ENCODE data around the gene CLIC1.

The CLIC1 gene

DNA sequence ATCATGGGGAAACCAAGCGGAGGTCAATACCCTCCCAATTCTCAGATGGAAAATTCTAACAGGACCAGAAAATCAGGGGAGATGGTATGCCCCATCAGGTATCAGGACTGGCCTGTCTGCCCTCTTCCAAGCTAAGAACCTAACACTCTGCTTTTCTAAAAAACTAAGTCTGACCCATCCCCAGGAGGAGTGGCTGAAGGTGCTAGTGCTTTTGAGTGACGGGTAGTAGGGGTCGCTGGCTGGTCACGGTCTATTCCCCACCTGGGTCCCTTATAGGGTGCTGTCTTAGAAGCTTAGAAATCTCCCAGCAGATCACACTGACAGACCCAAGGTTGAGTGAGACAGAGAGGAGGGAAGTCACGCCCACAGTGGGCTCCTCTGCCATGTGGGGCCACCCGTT is 42.8 kb downstream of the CLIC1 start:
- Histone ChIP-seq H3K27me3 (ENCODE audit: insufficient read depth, low read length) (no peaks in the 10 kb centered on the region), H3K4me3 (ENCODE audit: low read depth, low read length) (no peak overlapping the region), H3K4me2 (ENCODE audit: low read length) (no peak overlapping the region), H2BK5ac (ENCODE audit: low read depth, low read length, poor library complexity) (no peak overlapping the region), H2AK5ac (ENCODE audit: low read length) (no peak overlapping the region), H3K18ac (ENCODE audit: low read length) (no peak overlapping the region), H3K27ac (ENCODE audit: low read depth, low read length) (no peak overlapping the region), H3K4me1 (ENCODE audit: control insufficient read depth in 1 of 2, insufficient read depth in 2 of 2, low read length in 2 of 2) (peaks cover 11 to 15% of the 10 kb centered on the region in 2 experiments), H3K36me3 (ENCODE audit: control insufficient read depth in 1 of 2, insufficient read depth in 2 of 2, low read length in 2 of 2) (peaks cover 51 to 53% of the 10 kb centered on the region in 2 experiments), H2BK120ac (ENCODE audit: insufficient read depth, low read length, poor library complexity) (no peak overlapping the region), H4K12ac (ENCODE audit: low read depth, low read length) (no peak overlapping the region), H3K9me3 (ENCODE audit: insufficient read depth, low read depth, low read length) (no peaks in the 10 kb centered on the region), H3K79me1 (ENCODE audit: low read length) (peaks cover 13% of the 10 kb centered on the region), H4K8ac (ENCODE audit: low read depth, low read length) (no peak overlapping the region), H3K14ac (ENCODE audit: low read length) (no peak overlapping the region), H3K9ac (ENCODE audit: low read length) (no peak overlapping the region), H4K91ac (ENCODE audit: low read depth, low read length) (no peak overlapping the region), H3K79me2 (ENCODE audit: control insufficient read depth, insufficient read depth, low read length, poor library complexity) (no peaks in the 10 kb centered on the region), H2AFZ (ENCODE audit: insufficient read depth, low read length, poor library complexity) (no peak overlapping the region), H2BK12ac (ENCODE audit: low read length) (no peak overlapping the region), H3K4ac (ENCODE audit: low read depth, low read length) (no peak overlapping the region), H3K23ac (ENCODE audit: low read length) (no peak overlapping the region)
- WGBS (ENCODE audit: extremely low coverage, insufficient coverage, insufficient read length): no CpG with 5 or more reads among the region's 6 CpGs
- DNase-seq: no peak

DNA sequence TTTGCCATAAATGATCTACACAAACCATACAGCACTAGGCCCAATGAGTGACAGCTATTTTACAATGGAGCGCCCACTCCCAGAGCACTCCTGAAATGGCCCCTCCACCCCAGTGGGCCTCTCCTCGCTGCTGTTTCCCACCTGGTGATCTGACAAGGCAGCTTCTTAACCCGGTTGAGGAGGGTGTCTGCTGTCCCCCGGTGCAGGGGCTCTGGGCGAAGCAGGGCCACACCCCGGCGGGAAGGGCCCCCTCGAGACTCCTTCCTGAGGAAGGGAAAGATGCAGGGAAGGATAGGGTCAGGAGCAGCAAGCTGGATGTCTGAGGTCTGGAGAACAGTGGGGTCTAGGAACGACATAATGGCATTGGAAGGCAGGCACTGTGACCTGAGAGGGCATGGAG is 43.4 kb downstream of the CLIC1 start:
- H3K18ac ChIP-seq (ENCODE audit: low read length): no peak overlapping the region

DNA sequence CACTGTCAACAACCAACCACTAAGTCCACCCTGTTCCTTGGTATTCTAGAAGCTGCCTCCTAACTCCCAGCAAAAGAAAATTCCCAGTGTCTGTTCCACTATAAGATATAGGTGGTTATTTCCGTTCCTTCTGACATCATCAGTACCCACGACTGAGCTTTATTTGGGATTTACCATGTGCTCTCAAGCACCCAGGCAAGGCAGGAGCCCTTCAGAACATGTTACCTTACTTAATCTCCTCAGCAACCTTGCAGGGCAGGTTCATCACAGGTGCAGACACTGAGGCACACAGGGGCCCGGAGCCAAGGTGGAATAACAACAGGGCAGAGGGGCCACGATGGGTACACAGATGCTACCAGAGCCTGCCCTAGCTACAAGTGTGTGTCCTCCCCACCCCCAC is 44.0 kb downstream of the CLIC1 start:
- H2BK5ac ChIP-seq (ENCODE audit: low read depth, low read length, poor library complexity): no peak overlapping the region
- no peak overlapping the region for H2BK12ac ChIP-seq (ENCODE audit: low read length)
- H3K4me3 ChIP-seq (ENCODE audit: low read depth, low read length): no peak overlapping the region
- no peak overlapping the region for H3K9ac ChIP-seq (ENCODE audit: low read length)
- no peak overlapping the region for H2AFZ ChIP-seq (ENCODE audit: insufficient read depth, low read length, poor library complexity)
- WGBS (ENCODE audit: extremely low coverage, insufficient coverage, insufficient read length): no CpG with 5 or more reads among the region's 4 CpGs
- no peak overlapping the region for H3K4me2 ChIP-seq (ENCODE audit: low read length)
- no peaks in the 10 kb centered on the region for H3K27me3 ChIP-seq (ENCODE audit: insufficient read depth, low read length)
- peaks cover 61 to 65% of the 10 kb centered on the region in 2 experiments for H3K36me3 ChIP-seq (ENCODE audit: control insufficient read depth in 1 of 2, insufficient read depth in 2 of 2, low read length in 2 of 2)
- H3K9me3 ChIP-seq (ENCODE audit: insufficient read depth, low read depth, low read length): no peaks in the 10 kb centered on the region
- peaks cover 13% of the 10 kb centered on the region for H3K79me1 ChIP-seq (ENCODE audit: low read length)
- no peak overlapping the region for H3K23ac ChIP-seq (ENCODE audit: low read length)
- H3K18ac ChIP-seq (ENCODE audit: low read length): no peak overlapping the region
- peaks cover 11 to 15% of the 10 kb centered on the region in 2 experiments for H3K4me1 ChIP-seq (ENCODE audit: control insufficient read depth in 1 of 2, insufficient read depth in 2 of 2, low read length in 2 of 2)
- H3K79me2 ChIP-seq (ENCODE audit: control insufficient read depth, insufficient read depth, low read length, poor library complexity): no peaks in the 10 kb centered on the region
- H3K14ac ChIP-seq (ENCODE audit: low read length): no peak overlapping the region
- no peak overlapping the region for H4K12ac ChIP-seq (ENCODE audit: low read depth, low read length)
- H3K27ac ChIP-seq (ENCODE audit: low read depth, low read length): no peak overlapping the region
- H2AK5ac ChIP-seq (ENCODE audit: low read length): no peak overlapping the region
- no peak overlapping the region for H3K4ac ChIP-seq (ENCODE audit: low read depth, low read length)
- H4K91ac ChIP-seq (ENCODE audit: low read depth, low read length): no peak overlapping the region
- DNase-seq: no peak
- no peak overlapping the region for H2BK120ac ChIP-seq (ENCODE audit: insufficient read depth, low read length, poor library complexity)
- H4K8ac ChIP-seq (ENCODE audit: low read depth, low read length): no peak overlapping the region

More for the DNA sequence above, 43.4 kb downstream of the CLIC1 start:
- H3K4me1 ChIP-seq (ENCODE audit: control insufficient read depth in 1 of 2, insufficient read depth in 2 of 2, low read length in 2 of 2): peaks cover 11 to 15% of the 10 kb centered on the region in 2 experiments
- no peak overlapping the region for H4K91ac ChIP-seq (ENCODE audit: low read depth, low read length)
- H3K23ac ChIP-seq (ENCODE audit: low read length): no peak overlapping the region
- H3K79me2 ChIP-seq (ENCODE audit: control insufficient read depth, insufficient read depth, low read length, poor library complexity): no peaks in the 10 kb centered on the region
- H3K9ac ChIP-seq (ENCODE audit: low read length): no peak overlapping the region
- no peak overlapping the region for H2BK5ac ChIP-seq (ENCODE audit: low read depth, low read length, poor library complexity)
- no peak overlapping the region for H3K4ac ChIP-seq (ENCODE audit: low read depth, low read length)
- no peak overlapping the region for H2BK12ac ChIP-seq (ENCODE audit: low read length)
- H3K9me3 ChIP-seq (ENCODE audit: insufficient read depth, low read depth, low read length): no peaks in the 10 kb centered on the region
- H3K4me2 ChIP-seq (ENCODE audit: low read length): no peak overlapping the region
- H3K27me3 ChIP-seq (ENCODE audit: insufficient read depth, low read length): no peaks in the 10 kb centered on the region
- H4K12ac ChIP-seq (ENCODE audit: low read depth, low read length): no peak overlapping the region
- H3K27ac ChIP-seq (ENCODE audit: low read depth, low read length): no peak overlapping the region
- peaks cover 58 to 59% of the 10 kb centered on the region in 2 experiments for H3K36me3 ChIP-seq (ENCODE audit: control insufficient read depth in 1 of 2, insufficient read depth in 2 of 2, low read length in 2 of 2)
- peaks cover 13% of the 10 kb centered on the region for H3K79me1 ChIP-seq (ENCODE audit: low read length)
- no peak overlapping the region for H4K8ac ChIP-seq (ENCODE audit: low read depth, low read length)
- WGBS (ENCODE audit: extremely low coverage, insufficient coverage, insufficient read length): no CpG with 5 or more reads among the region's 9 CpGs
- no peak overlapping the region for H2BK120ac ChIP-seq (ENCODE audit: insufficient read depth, low read length, poor library complexity)
- H3K4me3 ChIP-seq (ENCODE audit: low read depth, low read length): no peak overlapping the region
- H3K14ac ChIP-seq (ENCODE audit: low read length): no peak overlapping the region
- no peak overlapping the region for H2AFZ ChIP-seq (ENCODE audit: insufficient read depth, low read length, poor library complexity)
- no peak overlapping the region for H2AK5ac ChIP-seq (ENCODE audit: low read length)
- DNase-seq: no peak

DNA sequence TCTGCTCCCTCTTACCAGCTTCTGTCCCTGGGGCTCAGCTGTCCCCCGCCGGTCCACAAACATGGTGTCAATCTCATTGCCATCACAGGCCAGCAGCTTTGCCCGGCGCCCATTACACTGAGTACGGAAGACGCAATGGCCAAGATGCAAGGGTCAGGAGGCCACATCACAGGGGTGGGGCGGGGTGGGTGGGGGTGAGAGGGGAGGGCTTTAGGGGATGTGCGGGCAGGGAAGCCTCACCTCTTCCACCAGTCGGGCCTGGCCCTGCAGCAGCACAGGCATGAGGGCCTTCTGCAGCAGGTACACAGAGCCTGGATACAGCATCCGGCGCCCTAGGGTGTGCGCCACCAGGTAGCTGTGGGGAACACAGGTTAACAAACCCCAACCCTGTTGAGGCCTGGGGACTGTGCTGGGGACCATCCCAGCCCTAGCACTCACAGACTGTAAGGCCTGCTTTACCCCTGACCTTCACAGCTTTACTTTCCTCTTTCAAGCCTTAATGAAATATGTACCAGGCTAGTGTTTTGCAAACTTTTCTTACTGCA is 44.7 kb downstream of the CLIC1 start:
- no peak for DNase-seq
- H2AFZ ChIP-seq (ENCODE audit: insufficient read depth, low read length, poor library complexity): no peak overlapping the region
- no CpG with 5 or more reads among the region's 12 CpGs for whole genome bisulfite sequencing (ENCODE audit: extremely low coverage, insufficient coverage, insufficient read length)

More for the DNA sequence above, 44.7 kb downstream of the CLIC1 start:
- Histone ChIP-seq H3K9me3 (ENCODE audit: insufficient read depth, low read depth, low read length) (no peaks in the 10 kb centered on the region), H3K4me1 (ENCODE audit: control insufficient read depth in 1 of 2, insufficient read depth in 2 of 2, low read length in 2 of 2) (peaks cover 11 to 14% of the 10 kb centered on the region in 2 experiments), H3K14ac (ENCODE audit: low read length) (no peak overlapping the region), H3K27ac (ENCODE audit: low read depth, low read length) (no peak overlapping the region), H4K8ac (ENCODE audit: low read depth, low read length) (no peak overlapping the region), H3K4ac (ENCODE audit: low read depth, low read length) (no peak overlapping the region), H3K4me3 (ENCODE audit: low read depth, low read length) (no peak overlapping the region), H2BK120ac (ENCODE audit: insufficient read depth, low read length, poor library complexity) (no peak overlapping the region), H3K79me1 (ENCODE audit: low read length) (peaks cover 13% of the 10 kb centered on the region), H2BK12ac (ENCODE audit: low read length) (no peak overlapping the region), H3K9ac (ENCODE audit: low read length) (no peak overlapping the region), H4K12ac (ENCODE audit: low read depth, low read length) (no peak overlapping the region), H2BK5ac (ENCODE audit: low read depth, low read length, poor library complexity) (no peak overlapping the region), H3K36me3 (ENCODE audit: control insufficient read depth in 1 of 2, insufficient read depth in 2 of 2, low read length in 2 of 2) (peaks cover 64 to 67% of the 10 kb centered on the region in 2 experiments), H3K18ac (ENCODE audit: low read length) (no peak overlapping the region), H3K4me2 (ENCODE audit: low read length) (no peak overlapping the region), H3K27me3 (ENCODE audit: insufficient read depth, low read length) (no peaks in the 10 kb centered on the region), H3K79me2 (ENCODE audit: control insufficient read depth, insufficient read depth, low read length, poor library complexity) (no peaks in the 10 kb centered on the region), H2AK5ac (ENCODE audit: low read length) (no peak overlapping the region), H3K23ac (ENCODE audit: low read length) (no peak overlapping the region), H4K91ac (ENCODE audit: low read depth, low read length) (no peak overlapping the region)

Data from trophoblast cell (in vitro differentiated cells and primary cell).